GM21390 (cell line): Measurements from ENCODE around the gene METTL24.

ENCODE experiments used
- ATAC-seq: cut with Tn5 transposase; IDR thresholded peaks from one replicate; pipeline ENCODE4 v1.9.1; 2021; ENCODE audit not compliant: unreplicated experiment

METTL24 gene

DNA sequence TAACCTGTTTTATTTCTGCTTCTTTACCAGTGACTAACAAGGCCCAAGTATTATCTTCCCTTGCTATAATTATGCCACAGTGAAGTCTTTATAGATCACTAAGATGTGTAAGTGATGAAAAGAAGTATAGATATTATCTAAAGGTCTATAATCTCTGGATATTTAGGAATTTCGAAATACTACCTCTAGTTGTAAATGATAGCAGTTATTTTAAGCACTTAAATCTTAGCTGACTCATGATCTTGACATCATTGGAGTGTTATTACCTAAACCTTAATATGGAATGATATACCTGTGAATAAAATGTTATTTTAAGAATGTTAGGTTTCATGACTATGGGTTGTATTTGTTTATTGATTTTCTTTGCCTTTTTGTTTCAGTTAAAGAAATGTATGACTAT lies 146.4 kb downstream of the METTL24 start:
- no peak for ATAC-seq

GRCh38 chr6:110207652-110208051 lies 150.5 kb downstream of the METTL24 start:
- no peak for ATAC-seq

DNA sequence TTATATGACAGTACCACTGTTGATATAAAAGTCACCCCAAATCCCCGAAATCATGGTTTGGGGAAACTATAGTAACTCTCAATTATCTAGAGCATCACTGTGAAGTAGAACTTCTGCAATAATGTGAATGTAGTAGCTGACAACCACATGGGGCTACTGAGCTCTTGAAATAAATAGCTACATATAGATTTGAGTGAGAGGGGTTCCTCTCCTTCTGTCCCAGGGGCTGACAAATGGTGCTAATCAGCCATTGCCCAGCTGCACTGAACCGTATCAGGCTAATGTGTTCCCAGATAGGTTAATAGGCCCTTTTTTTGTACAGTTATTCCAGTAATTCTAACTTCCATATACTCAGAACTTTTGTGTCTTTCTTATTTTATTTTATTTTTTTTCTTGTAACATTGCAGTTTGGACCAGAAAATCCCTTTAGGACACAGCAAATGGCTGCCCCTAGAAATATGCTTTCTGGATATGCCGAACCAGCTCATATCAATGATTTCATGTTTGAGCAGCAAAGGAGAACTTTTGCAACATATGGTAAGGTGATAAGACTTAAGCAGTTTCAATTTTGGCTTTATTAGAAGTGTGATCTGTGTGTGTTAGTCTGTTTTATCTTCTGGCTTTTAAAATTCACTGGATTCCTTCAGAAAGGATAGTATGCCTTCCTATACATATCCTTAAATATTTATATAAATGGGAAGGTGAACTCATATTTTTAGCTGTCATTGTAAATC lies 156.8 kb downstream of the METTL24 start:
- ATAC-seq = no peak

- no peak for ATAC-seq
Measured at GRCh38 chr6:110198561-110198960, 159.6 kb downstream of the METTL24 start.

DNA sequence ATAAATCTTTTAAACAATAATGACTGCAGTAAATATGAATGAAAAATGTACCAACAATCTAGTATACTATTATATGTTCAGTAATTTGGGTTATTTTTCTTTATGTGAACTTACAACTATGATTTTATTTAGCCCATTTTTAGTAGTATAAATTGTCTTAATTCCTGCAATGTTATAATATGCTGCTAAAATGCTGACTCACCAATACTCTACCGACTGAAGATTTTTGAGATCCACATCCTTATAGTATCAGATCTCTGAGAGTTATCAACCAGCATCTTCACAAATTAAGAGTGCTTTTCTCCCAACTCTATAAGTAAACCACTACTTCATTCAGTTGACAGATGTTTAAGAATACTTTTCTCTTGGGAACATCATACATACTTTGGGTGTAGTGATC lies 161.3 kb downstream of the METTL24 start:
- no peak for ATAC-seq

DNA sequence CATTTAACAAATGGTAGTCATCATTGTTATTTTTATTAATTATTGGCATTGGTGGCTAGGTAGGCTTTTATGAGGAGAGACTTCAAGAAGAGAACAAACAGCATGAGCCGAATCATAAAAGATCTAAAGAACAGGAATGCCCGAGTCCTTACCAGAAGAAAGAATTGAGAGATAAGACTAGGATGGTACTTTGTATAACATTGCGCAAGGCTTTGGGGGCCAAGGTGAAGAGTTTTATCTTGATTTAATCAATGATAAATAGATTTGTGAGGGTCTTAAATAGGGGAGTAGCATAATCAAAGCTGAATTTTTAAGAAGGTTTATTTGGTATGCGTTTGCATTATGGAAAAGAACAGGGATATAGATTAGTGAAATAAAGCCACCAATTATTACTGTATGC lies 162.5 kb downstream of the METTL24 start:
- no peak for ATAC-seq
